GM12874 (cell line): ENCODE results near the gene FECH.

Source experiments
- TF ChIP-seq, protein P1 (sequence below): IDR thresholded peaks from 2 replicates; pipeline ENCODE4 v1.5.1; 2011; ENCODE audit warnings: low read depth, mild to moderate bottlenecking, control low read depth, low read length, moderate library complexity; ENCODE audit not compliant: insufficient read depth

FECH gene

DNA sequence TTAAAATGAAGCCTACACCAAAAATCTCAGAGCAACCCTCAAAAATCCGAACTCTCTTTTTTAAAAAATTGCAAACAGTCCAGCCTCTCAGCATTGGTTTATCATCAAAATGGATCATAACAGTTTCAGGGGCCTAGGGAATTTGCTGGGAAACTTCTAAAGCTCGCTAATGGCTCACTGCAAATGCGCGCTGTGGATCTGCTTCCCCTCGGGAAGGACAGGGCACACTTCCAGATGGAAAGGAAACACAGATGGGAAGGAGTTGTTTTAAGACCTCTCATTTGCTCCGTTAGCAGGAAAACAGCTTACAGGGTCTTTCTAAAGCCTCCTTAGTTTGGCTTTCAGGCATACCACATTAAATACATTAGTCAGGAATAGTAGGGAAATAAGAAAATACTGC lies 27.2 kb downstream of the FECH start:
- TF ChIP-seq, protein P1, sequence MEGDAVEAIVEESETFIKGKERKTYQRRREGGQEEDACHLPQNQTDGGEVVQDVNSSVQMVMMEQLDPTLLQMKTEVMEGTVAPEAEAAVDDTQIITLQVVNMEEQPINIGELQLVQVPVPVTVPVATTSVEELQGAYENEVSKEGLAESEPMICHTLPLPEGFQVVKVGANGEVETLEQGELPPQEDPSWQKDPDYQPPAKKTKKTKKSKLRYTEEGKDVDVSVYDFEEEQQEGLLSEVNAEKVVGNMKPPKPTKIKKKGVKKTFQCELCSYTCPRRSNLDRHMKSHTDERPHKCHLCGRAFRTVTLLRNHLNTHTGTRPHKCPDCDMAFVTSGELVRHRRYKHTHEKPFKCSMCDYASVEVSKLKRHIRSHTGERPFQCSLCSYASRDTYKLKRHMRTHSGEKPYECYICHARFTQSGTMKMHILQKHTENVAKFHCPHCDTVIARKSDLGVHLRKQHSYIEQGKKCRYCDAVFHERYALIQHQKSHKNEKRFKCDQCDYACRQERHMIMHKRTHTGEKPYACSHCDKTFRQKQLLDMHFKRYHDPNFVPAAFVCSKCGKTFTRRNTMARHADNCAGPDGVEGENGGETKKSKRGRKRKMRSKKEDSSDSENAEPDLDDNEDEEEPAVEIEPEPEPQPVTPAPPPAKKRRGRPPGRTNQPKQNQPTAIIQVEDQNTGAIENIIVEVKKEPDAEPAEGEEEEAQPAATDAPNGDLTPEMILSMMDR: no peak

DNA sequence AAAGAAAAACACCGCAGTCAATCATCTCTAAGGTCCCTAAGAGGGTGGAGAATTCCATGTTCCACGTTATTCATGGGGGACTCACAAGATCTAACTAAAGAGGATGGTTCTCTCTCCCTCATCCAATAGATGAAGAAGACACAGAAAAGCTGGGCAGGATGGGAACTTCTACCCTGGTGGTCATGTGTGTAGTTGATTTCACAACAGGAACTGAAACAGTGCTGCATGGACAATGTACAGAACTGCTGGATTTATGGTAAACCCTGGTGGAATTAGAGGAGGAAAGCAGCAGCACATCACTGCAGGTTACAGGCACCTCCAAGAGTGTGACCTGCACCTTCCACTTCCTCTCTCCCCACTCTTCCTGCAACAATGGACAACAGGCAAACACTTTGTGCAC lies 31.4 kb downstream of the FECH start:
- TF ChIP-seq, protein P1: no peak

DNA sequence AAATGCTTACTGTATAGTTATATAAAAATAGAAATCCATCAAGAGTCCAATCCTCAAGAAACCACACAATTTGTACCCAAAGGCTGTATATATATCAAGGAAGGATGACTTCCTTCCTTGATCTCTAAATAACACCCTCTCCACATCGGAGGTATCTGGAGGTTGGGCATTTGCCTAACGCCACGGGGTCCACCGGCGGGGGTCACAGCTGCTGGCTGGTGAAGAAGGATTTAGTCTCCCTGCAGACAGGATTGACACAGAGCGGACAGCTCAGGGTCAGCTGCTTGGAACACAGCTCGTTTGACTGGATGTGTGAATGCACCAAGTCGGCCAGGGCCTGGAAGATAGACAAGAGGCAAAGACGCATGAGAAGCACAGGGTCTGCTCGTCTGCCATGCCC lies 36.0 kb downstream of the FECH start:
- TF ChIP-seq, protein P1: no peak

DNA sequence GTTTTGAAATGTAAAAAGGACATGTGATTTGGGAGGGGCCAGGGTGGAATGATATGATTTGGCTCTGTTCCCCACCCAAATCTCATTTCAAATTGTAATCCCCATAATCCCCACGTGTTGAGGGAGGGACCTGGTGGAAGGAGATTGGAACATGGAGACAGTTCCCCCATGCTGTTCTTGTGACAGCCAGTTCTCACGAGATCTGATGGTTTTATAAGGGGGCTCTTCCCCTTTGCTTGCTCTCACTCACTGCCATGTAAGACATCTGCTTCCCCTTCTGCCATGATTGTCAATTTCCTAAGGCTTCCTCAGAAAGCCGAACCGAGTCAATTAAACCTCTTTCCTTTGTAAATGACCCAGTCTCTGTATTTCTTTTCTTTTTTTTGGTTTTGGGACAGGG lies 39.2 kb downstream of the FECH start:
- TF ChIP-seq, protein P1: no peak

DNA sequence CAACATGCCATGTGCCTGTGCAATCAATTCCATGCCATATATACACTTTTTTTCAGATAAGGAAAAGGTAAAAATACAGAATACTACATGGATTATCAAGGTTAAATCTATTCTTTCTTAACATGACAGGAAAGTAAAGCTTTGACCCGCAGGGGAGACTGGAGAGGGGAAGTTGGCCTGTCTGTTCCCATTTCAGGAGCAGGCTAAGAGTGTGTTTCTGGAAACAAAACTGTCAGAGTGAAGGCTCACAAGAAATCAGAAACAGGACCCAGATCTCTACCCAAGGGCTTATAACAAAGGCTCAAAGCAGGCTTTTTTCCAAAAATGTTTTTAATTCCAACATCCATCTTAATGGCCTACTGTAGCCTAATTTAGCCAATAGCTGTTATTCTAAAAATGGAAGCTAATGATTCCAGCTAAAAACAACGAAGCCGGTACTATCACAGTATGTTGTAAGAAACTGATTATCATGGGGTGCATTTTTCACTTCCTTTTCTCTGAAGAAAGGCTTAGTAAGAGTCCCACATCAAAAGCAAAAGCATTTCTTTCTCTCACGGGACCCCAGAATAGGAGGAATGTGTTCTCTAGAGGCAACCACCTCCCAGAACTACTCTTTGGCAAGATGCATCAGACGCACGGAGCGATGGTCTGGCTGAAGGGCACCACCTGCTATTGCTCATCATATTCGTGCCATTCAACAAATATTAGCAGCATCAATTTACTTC lies 41.4 kb downstream of the FECH start:
- TF ChIP-seq, protein P1: no peak

DNA sequence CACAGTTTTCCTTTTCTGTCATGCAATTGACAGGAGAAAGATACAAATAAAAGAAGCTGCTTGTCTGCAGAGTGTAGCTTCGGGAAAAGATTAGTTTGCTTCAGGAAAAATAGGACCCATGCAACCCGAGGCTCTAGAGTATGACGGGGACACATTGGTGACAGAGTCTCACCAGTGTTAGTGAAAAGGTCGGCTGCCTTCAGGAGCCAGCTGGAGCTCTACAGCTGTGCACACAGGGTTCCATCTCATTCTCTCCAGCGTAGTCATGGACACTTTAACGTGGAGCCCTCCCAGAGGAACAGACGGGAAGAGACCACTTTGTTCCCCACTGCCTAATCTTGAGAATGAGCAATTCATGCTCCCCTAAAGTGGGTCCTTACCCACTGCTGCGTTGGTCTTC lies 42.9 kb downstream of the FECH start:
- TF ChIP-seq, protein P1: no peak

DNA sequence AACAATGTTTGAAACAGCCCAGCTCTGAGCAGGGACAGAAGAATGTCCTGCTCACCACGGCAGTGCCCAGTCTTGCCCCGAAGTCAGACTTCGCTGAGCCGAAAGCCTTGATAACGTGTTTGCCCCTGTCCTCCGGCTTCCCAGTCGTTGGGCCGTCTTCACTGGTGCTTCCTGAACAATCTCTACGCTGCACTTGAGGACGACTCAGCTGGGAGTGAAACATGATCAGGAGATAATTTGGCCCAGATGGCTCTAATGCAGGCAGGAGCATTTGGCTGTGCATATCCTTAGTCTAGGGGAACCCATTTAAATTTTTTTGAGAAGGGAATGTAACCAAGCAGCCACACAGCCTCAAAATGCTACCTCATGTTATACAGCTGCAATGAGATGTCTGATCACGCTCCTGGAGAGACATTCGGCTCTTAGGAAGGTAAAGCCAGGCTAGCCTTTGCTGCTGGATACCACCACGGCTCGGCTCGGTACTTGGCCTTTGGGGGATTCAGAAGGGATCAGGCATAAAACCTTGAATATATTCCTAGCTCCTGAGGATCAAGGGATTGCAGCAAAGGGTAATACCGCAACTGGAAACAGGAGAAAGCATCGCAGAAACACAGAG lies 43.6 kb downstream of the FECH start:
- TF ChIP-seq, protein P1: no peak
